Renal cortex interstitium (tissue), 11 donors: ENCODE measurements around the gene TXNRD2. TPM values are rescaled to one million over a fixed set of nuclear protein-coding genes. Genes with fewer than 3 reads are reported as not detected.

Experiments
- DNase-seq, 11 donors: peaks; one replicate each; pipeline ENCODE4 v3.0.0-alpha.2; 2013; ENCODE audit warnings: low read depth in 9 of 11, low spot score in 4 of 11; ENCODE audit errors: extremely low read depth in 1 of 11
- polyA plus RNA-seq, 3 donors: library from polyadenylated mRNA; unstranded; fragments of 120-200 nt; gene quantifications; one replicate each; pipeline ENCODE4 v1.2.1, GENCODE V29; 2013; ENCODE audit not compliant: insufficient read length in 3 of 3

Gene TXNRD2
- polyA plus RNA-seq, 3 donors = 22.0 to 32.1 (median 28.2) TPM

DNA sequence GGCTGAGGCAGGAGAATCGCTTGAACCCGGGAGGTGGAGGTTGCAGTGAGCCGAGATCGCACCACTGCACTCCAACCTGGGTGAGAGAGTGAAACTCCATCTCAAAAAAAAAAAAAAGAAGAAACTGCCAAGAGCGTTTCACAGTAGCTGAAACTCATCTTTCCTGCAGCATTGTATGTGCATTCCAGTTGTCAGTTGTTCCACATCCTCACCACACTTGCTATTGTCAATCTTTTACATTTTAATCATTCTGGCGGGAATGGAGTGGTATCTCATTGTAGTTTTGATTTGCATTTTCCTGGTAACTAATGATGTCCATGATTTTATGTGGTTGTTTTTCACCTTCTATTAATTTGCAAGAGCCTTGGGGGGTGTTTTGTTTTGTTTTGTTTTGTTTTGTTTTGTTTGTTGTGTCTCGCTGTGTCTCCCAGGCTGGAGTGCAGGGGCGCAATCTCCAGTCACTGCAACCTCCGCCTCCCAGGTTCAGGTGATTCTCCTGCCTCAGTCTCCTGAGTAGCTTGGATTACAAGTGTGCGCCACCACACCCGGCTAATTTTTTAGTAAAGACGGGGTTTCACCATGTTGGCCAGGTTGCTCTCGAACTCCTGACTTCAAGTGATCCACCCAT, 78.9 kb downstream of the TXNRD2 start:
- no peak for DNase-seq

DNA sequence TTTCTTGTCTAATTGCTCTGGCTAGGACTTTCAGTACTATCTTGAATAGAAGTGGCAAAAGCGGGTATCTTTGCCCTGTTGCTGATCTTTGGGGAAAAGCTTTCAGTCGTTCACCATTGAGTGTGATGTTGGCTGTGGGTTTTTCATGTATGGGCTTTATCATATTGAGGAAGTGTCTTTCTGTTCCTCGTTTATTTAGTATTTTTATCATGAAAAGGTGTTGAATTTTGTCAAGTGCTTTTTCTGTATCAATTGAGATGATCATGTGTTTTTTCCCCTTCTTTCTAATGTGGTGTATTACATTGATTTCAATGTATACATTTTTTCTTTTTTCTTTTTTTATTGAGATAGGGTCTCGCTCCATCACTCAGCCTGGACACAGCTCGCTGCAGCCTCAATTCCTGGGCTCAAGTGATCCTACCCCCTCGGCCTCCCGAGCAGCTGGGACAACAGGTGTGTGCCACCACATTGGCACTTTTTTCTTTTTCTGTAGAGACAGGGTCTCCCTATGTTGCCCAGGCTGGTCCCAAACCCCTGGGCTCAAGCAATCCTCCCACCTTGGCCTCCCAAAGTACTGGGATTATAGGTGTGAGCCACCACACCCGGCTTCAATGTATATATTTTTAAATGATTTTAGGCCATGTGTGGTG, 81.6 kb downstream of the TXNRD2 start:
- DNase-seq = no peak

DNA sequence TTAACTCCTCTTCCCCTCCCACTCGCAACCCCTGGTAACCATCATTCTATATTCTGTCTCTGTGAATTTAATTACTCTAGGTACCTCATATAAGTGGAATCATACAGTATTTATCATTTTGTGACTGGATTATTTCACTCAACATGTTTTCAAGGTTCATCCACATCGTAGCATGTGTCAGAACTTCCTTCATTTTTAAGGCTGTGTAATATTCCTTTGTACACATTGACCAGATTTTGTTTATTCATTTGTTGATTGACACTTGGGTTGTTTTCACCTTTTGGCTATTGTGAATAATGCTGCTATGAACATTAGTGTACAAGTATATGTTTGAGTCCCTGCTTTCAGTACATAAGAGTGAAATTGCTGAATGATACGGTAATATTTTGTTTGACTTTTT, 84.2 kb downstream of the TXNRD2 start:
- no peak for DNase-seq

DNA sequence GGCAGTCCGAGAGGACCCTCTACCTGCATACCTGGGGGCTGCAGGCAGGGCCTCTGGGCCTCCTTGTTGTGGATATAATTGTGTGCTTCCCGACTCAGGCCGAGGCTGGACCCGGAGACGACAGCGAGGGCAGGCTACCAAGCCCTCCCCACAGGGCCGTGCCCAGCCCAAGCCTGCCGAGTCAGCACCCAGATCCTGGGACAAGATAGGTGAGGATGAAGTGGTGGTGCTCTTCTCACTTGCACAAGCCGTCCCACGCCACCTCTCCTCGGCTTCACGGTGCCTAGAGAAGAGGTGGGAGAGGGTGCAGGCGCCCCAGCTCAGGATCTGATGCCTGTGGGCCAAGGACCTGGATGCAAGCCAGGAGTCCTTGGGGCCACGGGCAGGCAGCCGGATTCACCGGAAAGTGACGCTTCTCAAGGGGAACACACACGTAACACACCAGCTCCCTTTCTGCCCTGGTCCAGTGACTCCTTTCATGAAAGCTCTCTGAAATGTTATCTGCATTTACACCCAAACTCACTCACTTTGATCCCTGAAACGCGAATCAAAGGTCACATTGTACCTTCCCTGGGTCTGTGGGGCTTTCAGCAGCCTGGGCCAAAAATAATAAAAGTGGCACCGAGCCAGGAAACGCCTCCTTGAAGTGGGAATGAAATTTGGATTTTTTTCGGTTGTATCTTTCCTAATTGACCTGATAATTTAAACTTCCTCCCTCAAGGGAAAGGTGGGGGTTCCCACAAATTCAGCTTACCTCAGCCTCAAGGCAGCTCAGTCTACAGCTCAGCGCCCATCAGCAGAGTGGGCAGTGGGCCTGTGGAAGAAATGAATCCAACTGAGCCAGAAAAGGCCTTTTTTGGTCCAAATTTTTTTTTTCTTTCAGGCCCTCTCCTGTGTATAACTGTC, 85.9 kb downstream of the TXNRD2 start:
- DNase-seq = peak in 6 of 11 donors; percentile 21 to 63 (median 52)

DNA sequence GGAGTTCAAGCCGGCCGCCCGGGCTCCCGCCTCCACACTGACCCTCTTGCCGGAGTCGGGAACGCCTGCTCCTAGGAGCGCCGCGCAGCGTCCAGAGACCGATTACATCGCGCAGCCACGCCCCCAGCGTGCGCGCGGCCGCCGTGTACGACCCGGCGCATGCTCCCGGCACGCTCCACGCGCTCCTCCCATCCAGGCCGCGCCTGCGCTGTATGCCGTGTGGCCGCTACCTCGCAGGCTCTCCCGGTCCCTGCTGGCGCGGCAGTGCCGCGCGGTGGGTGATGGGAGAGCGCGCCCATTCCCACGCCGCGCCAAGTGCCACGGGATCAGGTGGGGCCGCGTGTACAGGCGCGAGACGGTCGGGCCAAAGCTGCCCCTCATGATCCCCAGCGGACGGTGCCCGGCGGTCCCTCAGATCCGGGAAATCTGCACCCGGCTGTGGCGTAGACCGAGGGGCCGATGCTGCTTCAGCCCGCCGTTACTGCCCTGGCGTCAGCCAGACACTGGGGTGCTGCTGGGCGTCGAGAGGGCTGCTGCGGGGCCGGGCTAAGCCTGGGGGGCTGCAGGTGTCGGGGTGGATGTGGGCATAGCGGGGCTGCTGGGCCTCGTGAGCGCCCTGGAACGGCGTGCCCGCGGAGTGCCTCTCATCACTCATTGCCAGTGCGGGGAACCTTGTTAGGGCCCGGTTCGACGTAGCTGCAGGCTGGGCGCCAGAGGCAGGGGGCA, 86.7 kb downstream of the TXNRD2 start, which contains the start of the genes GNB1L and RTL10:
GNB1L (minus strand) TSS at position 97 of the 726 bp plus-strand sequence. CDS start 33,519 bp downstream, outside the sequence.
RTL10 (minus strand) TSS at position 97 of the 726 bp plus-strand sequence. CDS start 2,613 bp downstream, outside the sequence.
- DNase-seq = peak; percentile 91 to 97 (median 95)

DNA sequence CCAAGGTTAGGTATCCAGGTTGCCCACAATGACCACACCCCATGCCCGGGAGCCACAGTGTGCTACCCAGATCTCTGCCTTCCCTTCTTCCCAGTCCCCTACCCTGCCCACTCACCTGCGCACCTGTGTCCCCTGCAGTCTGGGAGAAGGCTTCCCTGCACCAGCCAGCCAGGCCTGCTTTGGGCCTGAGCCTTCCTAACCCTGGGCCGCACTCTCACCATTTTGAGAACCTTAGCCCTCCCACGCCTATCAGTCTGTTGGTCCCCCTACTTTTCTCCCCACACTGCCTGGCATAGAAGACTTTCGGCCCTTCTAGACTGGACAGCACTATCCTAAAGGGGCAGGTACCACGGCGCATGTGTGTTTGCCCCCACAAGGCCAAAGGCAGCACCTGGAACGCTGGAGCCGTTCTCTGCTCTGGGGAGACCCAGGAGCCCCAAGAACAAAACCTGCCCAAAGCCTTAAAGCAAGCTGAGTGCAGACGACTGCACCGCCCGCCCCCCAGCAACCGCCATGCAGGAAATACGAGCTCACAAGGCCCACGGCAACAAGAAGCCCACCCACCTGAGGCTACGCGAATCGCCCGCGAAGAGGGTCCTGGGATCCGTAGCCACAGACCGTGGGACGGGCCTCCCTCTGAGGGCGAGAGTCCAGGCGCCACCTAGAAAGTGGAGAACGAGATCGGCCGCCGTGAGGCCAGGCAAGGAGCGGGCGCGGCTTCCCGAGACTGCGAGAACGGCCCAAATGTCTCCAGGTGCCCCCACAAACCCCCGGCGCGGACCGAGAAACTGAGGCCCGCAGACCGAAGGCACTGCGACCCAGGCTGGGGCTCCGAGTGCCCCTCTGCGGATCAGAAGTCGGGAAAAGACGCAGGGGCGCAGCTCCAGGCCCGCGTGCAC, 87.5 kb downstream of the TXNRD2 start:
- DNase-seq = no peak

DNA sequence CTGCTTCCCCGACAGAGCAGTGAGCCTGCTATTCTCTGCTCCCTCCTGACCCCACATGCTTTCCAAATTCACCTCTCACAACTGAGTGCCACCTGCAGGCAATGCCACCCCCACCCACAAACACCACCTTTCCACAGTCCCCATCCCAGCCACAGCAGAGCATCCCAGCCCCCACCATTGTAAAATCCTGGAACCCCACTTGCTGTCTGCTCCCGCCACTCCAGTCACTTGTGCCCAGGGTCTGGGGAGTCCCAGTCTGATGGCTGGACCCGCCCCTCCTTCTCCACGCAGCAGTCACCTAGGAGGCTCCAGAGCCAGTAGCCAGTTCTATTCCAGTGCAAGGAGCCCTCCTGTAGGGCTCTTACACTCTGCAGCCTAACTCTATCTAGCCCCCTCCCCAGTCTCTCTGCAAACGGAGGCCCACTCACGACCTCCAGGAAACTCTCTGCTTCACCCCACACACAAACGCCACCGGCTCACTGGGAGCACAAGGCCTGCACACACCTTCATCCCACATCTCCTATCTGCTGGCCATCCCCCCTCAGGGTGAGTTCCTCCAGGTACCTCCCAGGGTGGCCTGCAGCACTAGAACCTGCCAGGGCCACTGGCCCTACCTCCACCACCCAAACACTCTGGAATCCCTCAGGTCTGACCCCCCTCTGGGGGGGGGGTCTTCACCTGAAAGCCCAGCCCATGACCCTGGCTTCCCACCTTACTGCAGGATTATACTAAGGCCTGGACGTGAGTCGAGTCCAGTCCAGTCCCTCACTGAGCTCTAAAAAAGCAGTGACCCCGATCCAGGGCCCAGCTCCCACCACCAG, 88.3 kb downstream of the TXNRD2 start:
- no peak for DNase-seq

DNA sequence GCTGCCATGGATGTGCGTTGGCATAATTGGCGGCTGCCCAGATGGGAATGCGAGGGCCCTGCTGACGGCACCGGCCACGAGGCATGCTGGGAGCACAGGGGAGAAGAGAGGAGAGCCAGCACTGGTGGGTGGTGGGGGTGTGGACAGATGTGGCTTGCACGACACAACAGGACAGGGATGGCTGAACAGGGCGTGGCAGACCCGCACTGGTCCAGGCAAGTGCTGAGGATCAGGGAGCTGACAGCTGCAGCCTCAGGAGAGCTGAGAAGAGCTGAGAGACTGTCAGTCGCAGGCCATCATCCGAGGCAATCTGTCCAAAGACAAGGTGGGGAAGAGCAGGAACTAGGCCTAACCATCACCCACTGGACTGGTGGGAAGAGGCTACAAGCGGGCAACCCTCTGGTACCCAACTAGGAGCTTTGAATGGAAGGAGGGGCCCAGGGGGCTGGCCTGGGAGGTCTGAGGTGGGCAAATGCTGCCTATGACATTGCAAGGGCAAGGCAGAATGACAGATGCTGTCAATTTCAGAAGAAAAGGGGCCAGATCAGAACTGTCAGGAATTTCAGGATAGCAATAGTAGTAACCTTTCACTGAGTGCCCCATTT, 89.3 kb downstream of the TXNRD2 start:
- DNase-seq = no peak

DNA sequence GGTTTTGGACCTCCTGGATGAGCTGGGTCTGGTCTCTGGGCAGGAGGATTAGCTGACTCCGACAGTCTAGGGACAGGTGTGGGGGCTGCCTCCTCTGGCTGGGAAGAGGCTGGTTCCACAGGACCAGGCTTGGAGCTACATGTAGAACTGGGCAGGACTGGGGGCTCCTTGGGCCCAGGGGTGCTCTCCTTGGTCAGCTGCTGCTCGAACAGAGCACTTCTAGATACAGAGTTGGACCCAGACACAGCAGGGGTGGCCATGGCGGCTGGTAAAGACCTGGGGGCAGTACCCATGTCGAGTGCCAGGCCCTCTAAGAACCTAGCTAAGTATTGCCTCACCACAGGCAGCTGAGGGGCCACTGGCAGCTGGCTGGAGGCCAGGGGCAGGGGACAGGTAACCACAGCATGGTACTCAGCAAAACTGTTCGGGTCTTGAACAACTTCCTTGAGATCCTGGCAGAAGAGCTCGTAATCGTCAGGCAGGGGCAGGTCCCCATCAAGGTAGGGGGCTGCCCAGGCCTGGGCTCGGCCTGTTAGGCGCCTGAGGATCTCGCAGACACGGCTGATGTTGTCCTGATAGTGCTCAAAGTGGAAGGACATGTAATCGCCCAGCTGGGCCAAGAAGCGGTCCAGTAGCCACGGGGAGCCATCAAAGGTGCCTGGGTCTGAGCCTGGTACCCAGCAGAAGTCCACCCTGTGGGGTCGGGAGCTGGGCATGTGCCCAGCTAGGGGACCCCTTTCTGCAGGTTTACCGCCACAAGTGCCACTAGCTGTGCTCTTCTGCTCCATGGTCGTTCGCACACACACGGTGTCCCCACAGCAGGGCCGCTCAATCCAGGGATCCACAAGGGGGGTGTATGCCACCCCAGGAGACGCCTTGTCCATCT, 90.1 kb downstream of the TXNRD2 start:
- DNase-seq = no peak

DNA sequence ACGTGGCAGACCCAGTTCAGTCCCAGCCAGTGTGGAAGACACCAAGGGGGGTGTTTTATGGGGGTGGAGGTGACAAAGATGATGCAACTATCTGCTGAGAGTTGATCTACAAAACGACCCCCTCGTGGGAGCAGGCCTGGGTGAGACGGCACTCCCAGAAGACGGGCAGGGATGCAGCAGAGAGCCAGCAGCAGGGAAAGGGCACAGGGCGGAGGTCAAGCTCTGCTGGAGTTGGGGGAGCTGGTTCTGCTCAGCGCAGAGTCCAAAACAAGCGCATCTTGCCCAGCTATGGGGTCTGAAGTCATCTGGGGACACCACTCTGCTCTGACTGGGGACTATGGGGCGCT, 90.9 kb downstream of the TXNRD2 start:
- no peak for DNase-seq

DNA sequence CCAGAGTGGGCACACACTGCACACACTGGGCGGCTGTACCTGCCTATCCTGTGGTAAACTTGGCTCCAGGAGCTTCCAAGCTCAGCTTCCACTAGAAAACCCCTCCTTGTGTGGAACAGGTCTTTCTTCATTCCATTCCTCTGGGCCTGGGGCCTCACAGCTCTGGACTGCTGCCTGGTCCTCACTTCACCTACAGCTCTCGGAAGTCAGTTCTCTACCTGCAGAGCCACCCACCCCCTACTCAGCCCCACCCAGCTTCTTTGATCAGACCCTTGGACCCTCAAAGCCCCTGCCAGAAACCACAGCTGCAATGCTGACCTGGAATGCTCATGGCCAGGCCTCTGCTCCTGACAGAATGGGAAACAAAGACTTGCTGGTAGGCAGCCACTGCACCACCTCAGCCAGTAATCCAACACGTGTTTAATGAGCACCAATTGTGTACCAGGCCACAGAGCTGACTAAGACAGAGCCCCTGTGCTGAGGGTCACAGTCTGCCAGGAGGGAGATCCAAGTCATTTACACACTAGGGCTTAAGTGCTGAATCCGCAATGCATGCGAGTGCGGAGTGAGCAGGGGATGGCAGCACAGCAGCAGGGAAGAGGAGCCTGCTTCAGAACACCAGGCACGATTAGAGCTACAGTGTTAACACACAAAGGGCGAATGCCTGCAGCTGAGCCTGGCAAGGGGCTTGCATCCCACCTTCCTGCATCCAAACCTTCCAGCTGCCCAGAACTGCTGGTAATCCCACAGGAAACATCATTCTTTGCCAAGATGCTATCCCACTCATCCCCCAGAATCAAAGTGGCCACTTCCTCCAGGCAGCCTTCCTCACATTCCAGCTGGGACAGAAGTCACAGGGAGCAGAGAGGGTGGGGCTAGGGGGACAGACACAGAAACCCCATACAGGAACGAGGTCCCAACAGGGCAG, 91.5 kb downstream of the TXNRD2 start:
- DNase-seq = peak in 1 of 11 donors; percentile 48

DNA sequence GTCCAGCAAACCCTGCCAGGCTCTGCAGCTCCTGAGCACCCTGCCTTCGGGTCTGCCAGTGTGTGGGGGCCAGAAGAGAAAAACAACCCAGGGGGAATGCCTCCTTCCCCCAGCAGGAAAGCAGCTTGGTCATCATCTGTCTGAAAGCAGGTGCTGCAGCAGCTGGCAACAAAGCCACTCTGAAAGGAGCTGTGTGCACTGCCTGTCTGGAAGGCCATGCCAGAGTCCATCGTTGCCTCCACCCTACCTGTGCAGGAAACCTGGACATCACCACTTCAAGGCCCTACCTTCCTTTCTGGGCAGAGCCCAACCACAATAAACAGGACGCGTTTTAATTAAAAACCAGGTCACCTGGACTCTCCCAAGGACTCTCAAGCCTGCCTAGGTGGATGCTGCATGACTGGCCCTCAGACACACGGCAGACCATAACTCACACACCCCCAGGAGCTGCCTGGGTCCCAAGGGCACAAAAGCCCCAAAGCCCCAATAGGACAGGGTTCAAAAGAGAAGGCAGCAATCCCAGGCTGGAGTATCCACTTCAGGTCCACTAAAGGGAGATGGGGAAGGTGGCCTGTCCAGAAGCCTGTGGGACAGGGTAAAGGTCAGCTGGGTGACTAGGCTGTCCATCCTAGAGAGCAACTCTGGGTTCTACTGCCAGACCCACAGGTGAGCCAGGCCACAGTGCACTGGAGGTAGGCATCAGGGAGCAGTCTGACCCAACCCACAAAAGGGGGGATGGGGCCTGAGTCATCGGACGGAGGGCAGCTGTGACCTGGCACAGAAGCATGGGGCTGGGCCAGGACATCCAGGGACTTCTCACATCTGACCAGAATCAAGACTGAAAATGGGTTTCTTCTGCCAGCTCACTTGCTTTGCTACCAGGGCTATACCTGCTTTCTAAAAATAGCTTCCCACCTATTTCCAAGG, 93.1 kb downstream of the TXNRD2 start:
- DNase-seq = no peak

DNA sequence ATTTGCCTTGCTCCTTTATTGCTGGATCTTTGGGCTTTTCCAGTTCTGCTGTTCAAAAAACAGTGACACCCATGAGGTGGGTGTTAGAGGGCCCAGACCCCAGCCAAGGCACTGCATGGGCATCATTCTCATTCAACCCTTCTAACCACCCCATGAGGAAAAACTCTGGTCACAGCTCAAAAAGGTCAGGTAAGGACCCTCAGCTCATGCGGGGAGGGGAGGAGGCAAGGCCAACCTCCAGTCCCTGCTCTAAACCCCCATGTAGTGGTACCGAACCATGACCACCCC, 94.3 kb downstream of the TXNRD2 start:
- no peak for DNase-seq

DNA sequence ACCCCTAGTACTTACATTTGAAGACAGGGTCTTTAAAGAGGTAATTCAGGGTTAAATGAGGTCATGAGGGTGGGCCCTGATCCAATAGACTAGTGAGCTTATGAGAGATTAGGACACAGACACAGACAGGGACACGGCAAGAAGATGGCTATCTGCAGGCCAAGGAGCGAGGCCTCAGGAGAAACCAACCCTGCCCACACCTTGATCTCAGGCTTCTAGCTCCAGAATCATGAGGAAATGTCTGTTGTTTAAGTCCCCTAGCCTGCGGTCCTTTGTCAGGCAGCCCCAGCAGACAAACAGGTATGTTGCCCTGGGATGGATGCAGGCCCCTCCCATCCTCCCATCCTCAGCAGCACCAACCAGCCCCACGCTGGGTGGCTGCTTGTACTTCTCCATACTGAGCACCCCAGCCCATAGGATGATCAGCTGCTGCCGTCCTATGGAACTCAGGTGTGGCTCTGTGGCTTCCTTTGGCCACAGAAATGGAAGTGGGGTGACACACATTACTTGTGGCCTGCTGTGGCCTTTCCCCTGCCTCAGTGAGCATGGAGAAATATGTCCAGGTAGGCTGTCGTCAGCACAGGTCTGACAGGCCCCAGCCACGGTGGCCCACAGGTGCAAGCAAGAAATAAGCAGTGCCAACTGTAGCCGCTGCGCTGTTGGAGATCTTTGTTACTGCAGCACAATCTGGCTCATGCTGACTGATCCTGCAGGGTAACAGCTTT, 94.8 kb downstream of the TXNRD2 start:
- DNase-seq = no peak
